WTC11 (cell line): ENCODE results near the gene DSTYK. TPM values are rescaled to one million over a fixed set of nuclear protein-coding genes. Genes with fewer than 3 reads are reported as not detected.

ENCODE experiments used
- ATAC-seq: fragments of 200-7000 bp; cut with Tn5 transposase; 2 replicates; pipeline ENCODE4 v1.10.0; 2021; ENCODE audit warnings: mild to moderate bottlenecking, moderate library complexity
- CTCF ChIA-PET: fragments of 300-600 bp; sonication (Branson Sonifier 250); formaldehyde crosslinking; loops from one replicate; lab custom pipeline; 2021; ENCODE audit warnings: antibody characterized with exemption; lab: Charles Lee
- POLR2A ChIA-PET: fragments of 350-600 bp; sonication (Branson Sonifier 250); formaldehyde crosslinking; loops from one replicate; lab custom pipeline; 2021; ENCODE audit warnings: antibody characterized with exemption; lab: Charles Lee
- DNase-seq: peaks from one replicate; pipeline ENCODE4 v3.0.0; 2021; ENCODE audit warnings: low spot score
- H3K27ac Mint-ChIP-seq: 2 replicates; pipeline ENCODE4 v1.8.0; 2021; ENCODE audit warnings: mixed read lengths
- H3K27me3 Mint-ChIP-seq: 2 replicates; pipeline ENCODE4 v1.8.0; 2021; ENCODE audit warnings: low read depth, mild to moderate bottlenecking, moderate library complexity, mixed read lengths
- H3K36me3 Mint-ChIP-seq: 2 replicates; pipeline ENCODE4 v1.8.0; 2021; ENCODE audit warnings: mixed read lengths
- H3K4me1 Mint-ChIP-seq: 2 replicates; pipeline ENCODE4 v1.8.0; 2022; ENCODE audit warnings: mixed read lengths
- H3K4me3 Mint-ChIP-seq: 2 replicates; pipeline ENCODE4 v1.8.0; 2021; ENCODE audit warnings: mild to moderate bottlenecking, moderate library complexity, mixed read lengths
- H3K9me3 Mint-ChIP-seq: 2 replicates; pipeline ENCODE4 v1.8.0; 2021; ENCODE audit warnings: mixed read lengths
- ATF2 ChIP-seq: sonication (generic); formaldehyde crosslinking; IDR thresholded peaks from 2 replicates; pipeline ENCODE4 v1.8.1; 2022; ENCODE audit warnings: low read depth, missing genetic modification reagents, borderline replicate concordance
- CDX4 ChIP-seq: fragments of 250-450 bp; sonication (Bioruptor Pico); IDR thresholded peaks from 2 replicates; pipeline ENCODE4 v1.9.0; 2021; ENCODE audit warnings: moderate library complexity, mild to moderate bottlenecking, inconsistent platforms, borderline replicate concordance
- E2F1 ChIP-seq: sonication (generic); formaldehyde crosslinking; IDR thresholded peaks from 2 replicates; pipeline ENCODE4 v1.8.0; 2022; ENCODE audit warnings: mild to moderate bottlenecking, missing genetic modification reagents
- ERG ChIP-seq: fragments of 250-450 bp; sonication (Bioruptor Pico); IDR thresholded peaks from 2 replicates; pipeline ENCODE4 v1.8.0; 2021; ENCODE audit warnings: mild to moderate bottlenecking
- ESRRA ChIP-seq: sonication (generic); formaldehyde crosslinking; IDR thresholded peaks from 2 replicates; pipeline ENCODE4 v1.8.1; 2022; ENCODE audit warnings: mild to moderate bottlenecking, missing genetic modification reagents, borderline replicate concordance
- ETV6 ChIP-seq: sonication (generic); formaldehyde crosslinking; IDR thresholded peaks from 2 replicates; pipeline ENCODE4 v1.8.1; 2022; ENCODE audit warnings: mild to moderate bottlenecking, missing genetic modification reagents
- FOXJ3 ChIP-seq: sonication (generic); formaldehyde crosslinking; IDR thresholded peaks from 2 replicates; pipeline ENCODE4 v1.9.0; 2021; ENCODE audit warnings: missing genetic modification reagents, mild to moderate bottlenecking, borderline replicate concordance
- IRF1 ChIP-seq: sonication (generic); formaldehyde crosslinking; IDR thresholded peaks from 2 replicates; pipeline ENCODE4 v1.8.0; 2023; ENCODE audit warnings: missing genetic modification reagents
- IRF2 ChIP-seq: sonication (generic); formaldehyde crosslinking; IDR thresholded peaks from 2 replicates; pipeline ENCODE4 v1.8.0; 2022; ENCODE audit warnings: low read depth, missing genetic modification reagents, borderline replicate concordance
- JUN ChIP-seq: sonication (generic); formaldehyde crosslinking; IDR thresholded peaks from 2 replicates; pipeline ENCODE4 v1.8.0; 2023; ENCODE audit warnings: mild to moderate bottlenecking, missing genetic modification reagents
- NFATC4 ChIP-seq: fragments of 250-450 bp; sonication (Bioruptor Pico); IDR thresholded peaks from 2 replicates; pipeline ENCODE4 v1.9.0; 2021; ENCODE audit warnings: mild to moderate bottlenecking
- NFE2L1 ChIP-seq: sonication (generic); formaldehyde crosslinking; IDR thresholded peaks from 2 replicates; pipeline ENCODE4 v1.8.1; 2023; ENCODE audit warnings: missing genetic modification reagents
- TEAD4 ChIP-seq: sonication (generic); formaldehyde crosslinking; IDR thresholded peaks from 2 replicates; pipeline ENCODE4 v1.8.0; 2022; ENCODE audit warnings: mild to moderate bottlenecking, missing genetic modification reagents
- TP53 ChIP-seq: sonication (generic); formaldehyde crosslinking; IDR thresholded peaks from 2 replicates; pipeline ENCODE4 v1.8.1; 2023; ENCODE audit warnings: mild to moderate bottlenecking, missing genetic modification reagents
- ZBTB43 ChIP-seq: sonication (generic); formaldehyde crosslinking; IDR thresholded peaks from 2 replicates; pipeline ENCODE4 v1.8.1; 2023; ENCODE audit warnings: mild to moderate bottlenecking, missing genetic modification reagents
- ZMAT4 ChIP-seq: fragments of 250-450 bp; sonication (Bioruptor Pico); IDR thresholded peaks from 2 replicates; pipeline ENCODE4 v1.9.0; 2021; ENCODE audit warnings: mild to moderate bottlenecking
- ZNF281 ChIP-seq: sonication (generic); formaldehyde crosslinking; IDR thresholded peaks from 2 replicates; pipeline ENCODE4 v1.8.0; 2023; ENCODE audit warnings: mild to moderate bottlenecking, missing genetic modification reagents
- ZNF396 ChIP-seq: fragments of 250-450 bp; sonication (Bioruptor Pico); IDR thresholded peaks from 2 replicates; pipeline ENCODE4 v1.8.0; 2021; ENCODE audit warnings: mild to moderate bottlenecking, moderate library complexity, borderline replicate concordance
- ZNF532 ChIP-seq: fragments of 250-450 bp; sonication (Bioruptor Pico); IDR thresholded peaks from 2 replicates; pipeline ENCODE4 v1.9.0; 2021; ENCODE audit warnings: mild to moderate bottlenecking, borderline replicate concordance
- total RNA-seq: library from RNA; stranded (reverse); gene quantifications from 3 replicates; pipeline ENCODE4 v1.2.3, GENCODE V29; 2021

DSTYK gene
- total RNA-seq, 1 experiment from 2014 or later, result 11.6 TPM

GRCh38 chr1:205128050-205128449, 83.5 kb downstream of the DSTYK start:
- H3K9me3 Mint-ChIP-seq, result no peaks in the 10 kb centered on the region
- H3K27me3 Mint-ChIP-seq, result no peaks in the 10 kb centered on the region
- CTCF ChIA-PET, result interaction anchor here (1.1 to 1.3 kb wide), 2 partner anchors 14 to 128 kb away, joined by 4 read pairs; no protein-coding TSS in a partner anchor
- no peak overlapping the region for H3K4me3 Mint-ChIP-seq
- TF ChIP-seq NFE2L1 (no peak), FOXJ3 (no peak), ETV6 (no peak), ZNF396 (CRISPR knock-in tag) (no peak), E2F1 (CRISPR knock-in tag) (no peak), ESRRA (CRISPR knock-in tag) (no peak), ATF2 (CRISPR knock-in tag) (no peak), IRF1 (CRISPR knock-in tag) (no peak), ZNF281 (CRISPR knock-in tag) (no peak)
- TF ChIP-seq, all 79 proteins: peak for 0
- no peaks in the 10 kb centered on the region for H3K4me1 Mint-ChIP-seq
- DNase-seq (no peak), ATAC-seq (no peak)
- POLR2A ChIA-PET, result no interaction called here
- no peak overlapping the region for H3K27ac Mint-ChIP-seq
- H3K36me3 Mint-ChIP-seq, result no peaks in the 10 kb centered on the region

- H3K9me3 Mint-ChIP-seq, result no peaks in the 10 kb centered on the region
- no peak overlapping the region for H3K27ac Mint-ChIP-seq
- POLR2A ChIA-PET, result no interaction called here
- CTCF ChIA-PET, result interaction anchor here (1.1 to 1.3 kb wide), 2 partner anchors 14 to 128 kb away, joined by 4 read pairs; no protein-coding TSS in a partner anchor
- TF ChIP-seq NFE2L1 (no peak), TP53 (CRISPR knock-in tag) (no peak), NFATC4 (CRISPR knock-in tag) (no peak), ETV6 (no peak), IRF2 (CRISPR knock-in tag) (no peak), ERG (CRISPR knock-in tag) (no peak), ZNF532 (no peak), TEAD4 (no peak), ZMAT4 (no peak), ZBTB43 (CRISPR knock-in tag) (no peak), CDX4 (no peak), JUN (CRISPR knock-in tag) (no peak)
- H3K27me3 Mint-ChIP-seq, result no peaks in the 10 kb centered on the region
- H3K4me1 Mint-ChIP-seq, result 0 out of 2 replicates have a peak, but pooled peaks cover 3% of the 10 kb centered on the region
- no peak for ATAC-seq
- no peak overlapping the region for H3K4me3 Mint-ChIP-seq
- DNase-seq, result no peak
- H3K36me3 Mint-ChIP-seq, result no peaks in the 10 kb centered on the region
Measured at GRCh38 chr1:205127646-205128045, 83.9 kb downstream of the DSTYK start.
